Measurements from ENCODE around the gene MEN1.

MEN1 gene

GRCh38 chr11:64839335-64839734 lies 29.0 kb upstream of the MEN1 start:
- Histone ChIP-seq H3K9me3 (replicated peaks; ENCODE audit: insufficient read depth, low read length) (no peaks in the 10 kb centered on the region), H4K20me1 (ENCODE audit: insufficient read depth, low read length) (no peaks in the 10 kb centered on the region), H2AFZ (ENCODE audit: low read length) (no peak overlapping the region), H3K27me3 (replicated peaks; ENCODE audit: insufficient read depth, low read length) (no peaks in the 10 kb centered on the region), H3K27ac (ENCODE audit: low read length) (no peak overlapping the region), H3K4me3 (ENCODE audit: low read length) (no peak overlapping the region), H3K4me1 (ENCODE audit: low read length) (peaks cover 5% of the 10 kb centered on the region; the same call in 1 of the 2 replicates), H3K79me2 (ENCODE audit: low read length) (peaks cover 20% of the 10 kb centered on the region), H3K9me2 (replicated peaks; ENCODE audit: insufficient read depth, low read length) (no peaks in the 10 kb centered on the region), H3K36me3 (replicated peaks; ENCODE audit: insufficient read depth, low read length) (no peaks in the 10 kb centered on the region), H3K9ac (ENCODE audit: low read length) (no peak overlapping the region), H3F3A (ENCODE audit: insufficient read depth, low read length) (no peaks in the 10 kb centered on the region), H3K4me2 (ENCODE audit: low read depth, low read length) (no peak overlapping the region)
- no peak for TF ChIP-seq CTCF (IDR thresholded peaks at IDR 0.05; ENCODE audit: low read length)
- TF ChIP-seq EZH2phosphoT487 (IDR thresholded peaks at IDR 0.05; ENCODE audit: low read length), result no peak
- no peak for TF ChIP-seq EZH2 (optimal IDR thresholded peaks at IDR 0.05; ENCODE audit: low read depth, low read length)
- no peak for DNase-seq

- Histone ChIP-seq H3K27ac (ENCODE audit: low read length) (no peak overlapping the region), H2AFZ (ENCODE audit: low read length) (no peak overlapping the region), H3K4me3 (ENCODE audit: low read length) (no peak overlapping the region), H3K79me2 (ENCODE audit: low read length) (peaks cover 17% of the 10 kb centered on the region), H3K9me2 (replicated peaks; ENCODE audit: insufficient read depth, low read length) (no peaks in the 10 kb centered on the region), H3K27me3 (replicated peaks; ENCODE audit: insufficient read depth, low read length) (no peaks in the 10 kb centered on the region), H3K4me2 (ENCODE audit: low read depth, low read length) (no peak overlapping the region), H3F3A (ENCODE audit: insufficient read depth, low read length) (no peaks in the 10 kb centered on the region), H4K20me1 (ENCODE audit: insufficient read depth, low read length) (no peaks in the 10 kb centered on the region), H3K36me3 (replicated peaks; ENCODE audit: insufficient read depth, low read length) (no peaks in the 10 kb centered on the region), H3K4me1 (ENCODE audit: low read length) (peaks cover 3% of the 10 kb centered on the region; the same call in 1 of the 2 replicates), H3K9me3 (replicated peaks; ENCODE audit: insufficient read depth, low read length) (no peaks in the 10 kb centered on the region), H3K9ac (ENCODE audit: low read length) (no peak overlapping the region)
- DNase-seq, result no peak
- TF ChIP-seq EZH2 (optimal IDR thresholded peaks at IDR 0.05; ENCODE audit: low read depth, low read length) (no peak), EZH2phosphoT487 (IDR thresholded peaks at IDR 0.05; ENCODE audit: low read length) (no peak), CTCF (IDR thresholded peaks at IDR 0.05; ENCODE audit: low read length) (no peak)
These were observed 28.4 kb upstream of the MEN1 start for GRCh38 chr11:64838600-64839334.

GRCh38 chr11:64837887-64838351 lies 27.6 kb upstream of the MEN1 start:
- Histone ChIP-seq H3K79me2 (ENCODE audit: low read length) (peaks cover 9% of the 10 kb centered on the region; the same call in 1 of the 2 replicates), H3K27me3 (replicated peaks; ENCODE audit: insufficient read depth, low read length) (no peaks in the 10 kb centered on the region), H3K9me2 (replicated peaks; ENCODE audit: insufficient read depth, low read length) (no peaks in the 10 kb centered on the region), H3K36me3 (replicated peaks; ENCODE audit: insufficient read depth, low read length) (no peaks in the 10 kb centered on the region), H3K4me2 (ENCODE audit: low read depth, low read length) (no peak overlapping the region), H3K4me1 (ENCODE audit: low read length) (no peaks in the 10 kb centered on the region), H3K4me3 (ENCODE audit: low read length) (no peak overlapping the region), H3F3A (ENCODE audit: insufficient read depth, low read length) (no peaks in the 10 kb centered on the region), H3K27ac (ENCODE audit: low read length) (no peak overlapping the region), H4K20me1 (ENCODE audit: insufficient read depth, low read length) (no peaks in the 10 kb centered on the region), H3K9me3 (replicated peaks; ENCODE audit: insufficient read depth, low read length) (no peaks in the 10 kb centered on the region), H3K9ac (ENCODE audit: low read length) (no peak overlapping the region), H2AFZ (ENCODE audit: low read length) (no peak overlapping the region)
- TF ChIP-seq EZH2phosphoT487 (IDR thresholded peaks at IDR 0.05; ENCODE audit: low read length) (no peak), EZH2 (optimal IDR thresholded peaks at IDR 0.05; ENCODE audit: low read depth, low read length) (no peak), CTCF (IDR thresholded peaks at IDR 0.05; ENCODE audit: low read length) (no peak)
- no peak for DNase-seq
